GM18505 (cell line): ENCODE results near the gene REEP6.
"Not testable (repeated sequence)": the region's sequence is repeated elsewhere in the genome, so short reads cannot be mapped to it uniquely, and the experiment has no call there.

Experiments used
- ATAC-seq: cut with Tn5 transposase; IDR thresholded peaks from one replicate; pipeline ENCODE4 v1.9.1; 2021; ENCODE audit not compliant: unreplicated experiment
- POLR2A ChIP-seq: IDR thresholded peaks from 4 replicates; pipeline ENCODE4 v1.6.1; 2011; ENCODE audit warnings: borderline replicate concordance; ENCODE audit not compliant: insufficient read depth, insufficient read length; ENCODE audit errors: extremely low read depth

The REEP6 gene

GRCh38 chr19:1526979-1527649 is 36.1 kb downstream of the REEP6 start:
- ATAC-seq: no peak
- no peak for TF ChIP-seq POLR2A

DNA sequence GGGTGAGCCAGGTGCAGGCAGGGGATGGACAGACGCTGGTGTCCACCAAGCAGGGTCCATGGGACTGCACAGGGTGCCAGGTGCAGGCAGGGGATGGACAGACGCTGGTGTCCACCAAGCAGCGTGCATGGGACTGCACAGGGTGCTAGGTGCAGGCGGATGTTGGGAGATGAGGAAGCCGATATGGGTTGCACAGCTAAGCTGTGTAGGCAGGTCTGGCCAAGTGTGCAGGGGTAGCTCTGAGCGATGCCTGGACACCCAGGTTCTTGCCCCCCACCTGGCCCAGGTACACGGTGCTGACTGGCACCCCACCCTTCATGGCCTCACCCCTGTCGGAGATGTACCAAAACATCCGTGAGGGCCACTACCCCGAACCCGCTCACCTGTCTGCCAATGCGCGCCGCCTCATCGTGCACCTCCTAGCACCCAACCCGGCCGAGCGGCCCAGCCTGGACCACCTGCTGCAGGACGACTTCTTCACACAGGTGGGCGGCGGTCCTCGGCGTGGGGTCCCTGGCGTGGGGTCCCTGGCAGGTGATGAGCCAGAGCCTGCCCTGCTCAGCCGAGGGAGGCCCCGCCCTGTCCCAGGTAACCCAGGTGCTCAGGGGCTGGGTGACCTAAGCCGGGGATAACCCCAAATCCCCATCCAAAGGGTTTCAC is 36.8 kb downstream of the REEP6 start:
- ATAC-seq: no peak
- no peak for TF ChIP-seq POLR2A

GRCh38 chr19:1528596-1529429 is 37.8 kb downstream of the REEP6 start:
- no peak for ATAC-seq
- no peak for TF ChIP-seq POLR2A

GRCh38 chr19:1529430-1529816 is 38.4 kb downstream of the REEP6 start:
- TF ChIP-seq POLR2A: no peak
- ATAC-seq: no peak

GRCh38 chr19:1530856-1531255 is 39.9 kb downstream of the REEP6 start:
- not testable (repeated sequence) for ATAC-seq

DNA sequence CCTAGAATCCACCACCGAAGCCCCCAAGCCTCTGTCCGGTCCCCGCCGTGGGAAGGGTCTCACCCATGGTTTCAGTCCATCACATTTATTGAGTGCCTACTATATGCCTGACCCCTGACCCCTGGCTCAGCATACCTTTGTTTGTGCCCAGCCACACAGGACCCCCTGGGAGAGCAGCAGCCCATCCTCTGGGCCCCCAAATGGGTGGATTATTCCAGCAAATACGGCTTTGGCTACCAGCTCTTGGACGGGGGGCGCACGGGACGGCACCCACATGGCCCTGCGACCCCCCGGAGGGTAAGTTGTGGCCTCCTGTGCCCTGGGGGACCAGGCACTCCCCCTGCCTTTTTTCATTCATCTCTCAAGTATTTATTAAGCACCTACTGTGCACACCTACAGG is 40.6 kb downstream of the REEP6 start:
- TF ChIP-seq POLR2A: no peak
- no peak for ATAC-seq

GRCh38 chr19:1532003-1532402 is 41.0 kb downstream of the REEP6 start:
- no peak for ATAC-seq
- no peak for TF ChIP-seq POLR2A

- ATAC-seq: no peak
- no peak for TF ChIP-seq POLR2A
Measured at GRCh38 chr19:1533510-1534150, 42.6 kb downstream of the REEP6 start.

DNA sequence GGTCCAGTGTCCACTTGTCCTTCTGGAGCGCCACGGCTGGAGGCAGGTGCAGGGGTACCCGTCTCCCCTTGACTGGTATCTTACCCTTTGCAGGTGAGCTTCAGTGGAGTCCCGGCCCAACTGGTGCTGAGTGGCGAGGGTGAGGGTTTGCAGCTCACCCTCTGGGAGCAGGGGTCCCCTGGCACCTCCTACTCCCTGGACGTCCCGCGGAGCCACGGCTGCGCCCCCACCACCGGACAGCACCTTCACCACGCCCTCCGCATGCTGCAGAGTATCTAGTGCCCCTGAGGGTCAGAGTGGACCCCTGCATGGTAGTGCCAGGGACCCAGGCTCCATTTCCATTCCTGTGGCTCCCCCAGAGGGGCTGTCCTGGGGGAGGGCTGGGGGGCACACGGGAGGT is 44.0 kb downstream of the REEP6 start:
- no peak for ATAC-seq
- no peak for TF ChIP-seq POLR2A

- not testable (repeated sequence) for ATAC-seq
Measured at GRCh38 chr19:1535699-1536098, 44.7 kb downstream of the REEP6 start.

GRCh38 chr19:1538978-1539377 is 48.0 kb downstream of the REEP6 start:
- TF ChIP-seq POLR2A: no peak
- ATAC-seq: no peak

- not testable (repeated sequence) for ATAC-seq
Measured at GRCh38 chr19:1539749-1540148, 48.8 kb downstream of the REEP6 start.

DNA sequence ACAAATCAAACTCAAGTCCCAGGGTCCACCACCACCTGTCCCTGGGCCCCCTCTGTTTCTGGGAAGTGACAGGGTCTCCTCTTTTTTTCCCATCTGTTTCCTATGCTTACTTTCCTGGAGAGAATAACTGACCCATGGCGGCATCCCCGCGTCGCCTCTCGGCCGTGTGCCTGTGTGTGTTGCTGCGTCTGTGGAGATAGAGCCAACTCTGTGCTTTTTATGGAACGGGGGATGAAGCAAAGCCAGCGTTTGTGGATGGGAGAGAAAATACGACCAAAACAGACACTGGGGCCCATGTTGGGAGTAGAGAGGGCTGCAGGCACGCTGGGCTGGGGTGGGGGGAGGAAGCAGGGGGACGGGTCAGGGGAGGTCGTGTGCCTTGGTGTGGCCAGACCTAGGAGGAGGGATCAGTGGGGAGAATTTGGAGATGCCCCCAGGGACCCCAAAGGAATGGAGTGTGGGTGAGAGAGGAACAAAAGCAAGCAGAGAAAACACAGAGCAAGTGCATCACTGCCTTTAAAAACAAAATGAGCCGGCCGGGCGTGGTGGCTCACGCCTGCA is 49.5 kb downstream of the REEP6 start:
- no peak for ATAC-seq
- no peak for TF ChIP-seq POLR2A
